Heart left ventricle (tissue), 13 donors: ENCODE results near the gene MAK.

Source experiments
- POLR2A ChIP-seq, 2 donors: fragments of 450-650 bp; IDR thresholded peaks; one replicate each; pipeline ENCODE4 v1.6.1; 2017; ENCODE audit warnings: antibody characterized with exemption in 2 of 2, mild to moderate bottlenecking in 2 of 2, moderate library complexity in 2 of 2
- TF ChIP-seq, protein P1 (sequence below), 12 donors: fragments of 200-600 bp; sonication (generic) in 4 of 12; IDR thresholded peaks; one replicate each; pipeline versions ENCODE4 v1.5.0 to v1.8.0; 2018 to 2022; ENCODE audit warnings: antibody characterized with exemption in 12 of 12, mild to moderate bottlenecking in 5 of 12
- donor health status: ischemic (EF 13 %, LVEDD 7.1; RV severe dilation, severe dysfunction).
- donor health status: DM: no; HTN: yes; CAD: no.
- donor health status: DM: no; HTN: no; CAD: no.
- donor health status: ischemic (EF 25% LVEDD 6.9; RV normal size, moderate dysfunction).
- donor health status: ischemic (EF 25% LVEDD 5.7; RV mildly dilated, moderate dysfunction).
- donor health status: ischemic (EF 35%, LVEDD 5.7; RV mildly dilated, moderate dysfunction).
- donor health status: nonischemic (EF 11% LVEDD 7.7; RV severe dilation, severe dysfunction).
- donor health status: DM: yes; HTN: yes; CAD: no.
- donor health status: PGD.
- donor health status: ischemic (EF 29% LVEDD 5.4; RV normal size, mild dysfunction).
- donor health status: nonischemic (EF 23%, LVEDD 6.1; RV moderate dilation, normal function).

DNA sequence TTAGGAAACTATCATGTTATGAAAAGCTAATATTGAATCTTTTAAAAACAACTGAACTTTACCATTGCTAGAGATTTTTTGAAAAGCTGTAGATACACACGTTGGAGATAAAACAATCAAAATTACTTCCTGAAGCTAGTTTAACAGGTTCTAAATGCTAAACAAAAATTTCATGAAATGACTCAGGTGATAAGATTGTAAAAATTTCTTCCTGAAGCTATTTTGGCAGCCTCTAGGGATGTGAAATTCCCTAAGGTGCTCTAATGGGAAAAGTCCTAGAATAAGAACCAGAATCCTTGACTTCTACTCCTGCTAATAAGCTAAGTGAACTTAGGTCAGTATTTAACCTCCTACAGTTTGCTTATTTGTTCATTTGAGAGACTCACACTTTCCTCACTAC lies 35.0 kb upstream of the MAK start:
- TF ChIP-seq, protein P1, sequence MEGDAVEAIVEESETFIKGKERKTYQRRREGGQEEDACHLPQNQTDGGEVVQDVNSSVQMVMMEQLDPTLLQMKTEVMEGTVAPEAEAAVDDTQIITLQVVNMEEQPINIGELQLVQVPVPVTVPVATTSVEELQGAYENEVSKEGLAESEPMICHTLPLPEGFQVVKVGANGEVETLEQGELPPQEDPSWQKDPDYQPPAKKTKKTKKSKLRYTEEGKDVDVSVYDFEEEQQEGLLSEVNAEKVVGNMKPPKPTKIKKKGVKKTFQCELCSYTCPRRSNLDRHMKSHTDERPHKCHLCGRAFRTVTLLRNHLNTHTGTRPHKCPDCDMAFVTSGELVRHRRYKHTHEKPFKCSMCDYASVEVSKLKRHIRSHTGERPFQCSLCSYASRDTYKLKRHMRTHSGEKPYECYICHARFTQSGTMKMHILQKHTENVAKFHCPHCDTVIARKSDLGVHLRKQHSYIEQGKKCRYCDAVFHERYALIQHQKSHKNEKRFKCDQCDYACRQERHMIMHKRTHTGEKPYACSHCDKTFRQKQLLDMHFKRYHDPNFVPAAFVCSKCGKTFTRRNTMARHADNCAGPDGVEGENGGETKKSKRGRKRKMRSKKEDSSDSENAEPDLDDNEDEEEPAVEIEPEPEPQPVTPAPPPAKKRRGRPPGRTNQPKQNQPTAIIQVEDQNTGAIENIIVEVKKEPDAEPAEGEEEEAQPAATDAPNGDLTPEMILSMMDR (IDR thresholded peaks at IDR 0.05) = no peak
- TF ChIP-seq POLR2A (IDR thresholded peaks at IDR 0.05) = no peak
